Heart left ventricle (tissue), 16 donors: ENCODE results near the gene SCLY. TPM values are rescaled to one million over a fixed set of nuclear protein-coding genes. Genes with fewer than 3 reads are reported as not detected.
"Not testable (repeated sequence)": the region's sequence is repeated elsewhere in the genome, so short reads cannot be mapped to it uniquely, and the experiment has no call there.

Source experiments
- ATAC-seq, 4 donors: fragments of 200-7000 bp; cut with Tn5 transposase; one replicate each; pipeline ENCODE4 v1.9.1; 2020 to 2022; ENCODE audit warnings: moderate library complexity in 4 of 4, mild to moderate bottlenecking in 3 of 4, moderate number of reproducible peaks in 1 of 4
- DNase-seq, 5 donors: peaks; one replicate each; pipeline ENCODE4 v3.0.0-alpha.2; 2020
- H3K27ac ChIP-seq, 12 donors: fragments of 200-600 bp; sonication (generic) in 4 of 12; one replicate each; pipeline versions ENCODE4 v1.5.0 to v1.8.0; 2016 to 2022; ENCODE audit warnings: mild to moderate bottlenecking in 2 of 12
- H3K27me3 ChIP-seq, 9 donors: fragments of 200-600 bp; sonication (generic) in 2 of 9; one replicate each; pipeline versions ENCODE4 v1.5.1 to v1.8.0; 2016 to 2022; ENCODE audit warnings: mild to moderate bottlenecking in 3 of 9
- H3K36me3 ChIP-seq, 9 donors: fragments of 200-600 bp; sonication (generic) in 2 of 9; one replicate each; pipeline versions ENCODE4 v1.5.0 to v1.8.0; 2018 to 2022; ENCODE audit warnings: mild to moderate bottlenecking in 2 of 9
- H3K4me1 ChIP-seq, 12 donors: fragments of 200-600 bp; sonication (generic) in 4 of 12; one replicate each; pipeline versions ENCODE4 v1.5.0 to v1.8.0; 2016 to 2022; ENCODE audit warnings: mild to moderate bottlenecking in 3 of 12
- H3K4me3 ChIP-seq, 12 donors: fragments of 200-600 bp; sonication (generic) in 4 of 12; one replicate each; pipeline versions ENCODE4 v1.5.0 to v1.8.0; 2017 to 2022; ENCODE audit warnings: mild to moderate bottlenecking in 9 of 12, moderate library complexity in 4 of 12
- H3K9me3 ChIP-seq, 12 donors: fragments of 200-600 bp; sonication (generic) in 4 of 12; one replicate each; pipeline versions ENCODE4 v1.5.0 to v1.8.0; 2016 to 2022; ENCODE audit warnings: mild to moderate bottlenecking in 1 of 12
- CTCF ChIP-seq, 12 donors: fragments of 200-600 bp; sonication (generic) in 4 of 12; IDR thresholded peaks; one replicate each; pipeline versions ENCODE4 v1.5.0 to v1.8.0; 2018 to 2022; ENCODE audit warnings: antibody characterized with exemption in 12 of 12, mild to moderate bottlenecking in 5 of 12
- POLR2A ChIP-seq, 2 donors: fragments of 450-650 bp; IDR thresholded peaks; one replicate each; pipeline ENCODE4 v1.6.1; 2017; ENCODE audit warnings: antibody characterized with exemption in 2 of 2, mild to moderate bottlenecking in 2 of 2, moderate library complexity in 2 of 2
- WGBS, 4 donors: extraction: QIAGEN DNeasy Blood & Tissue Kit in 2 of 4; methylation state at CpG; one replicate each; pipeline versions ENCODE4 v1.1.5 to v1.1.7; 2013 to 2018; 5-methylcytosine and 5-hydroxymethylcytosine counted together
- intact Hi-C, 10 donors: fragments of 100-400 bp; cut with DNase I; formaldehyde crosslinking; loops; one replicate each; pipeline versions ENCODE4 v1.11.1 to v1.14.2; 2022
- polyA plus RNA-seq, 2 donors: library from polyadenylated mRNA; stranded (reverse); fragments of 200-250 nt; gene quantifications; one replicate each; pipeline ENCODE4 v1.2.3, GENCODE V29; 2013
- total RNA-seq, 9 donors: library from RNA; depleted of rRNA in 2 of 9; stranded (reverse); fragments of >200 nt in 2 of 9; fragmentation: NEBNext Ultra II Directional in 3 of 9; extraction: Animal tissue kit (Norgen Biotek cat#: 25700) in 3 of 9; gene quantifications; one replicate each; pipeline versions ENCODE4 v1.1.0 to v1.2.4, GENCODE V29; 2016 to 2023
- donor health status: ischemic (EF 13 %, LVEDD 7.1; RV severe dilation, severe dysfunction).
- donor health status: healthy with polysubstance abuse.
- donor health status: DM: no; HTN: yes; CAD: no.
- donor health status: DM: no; HTN: no; CAD: no.
- donor health status: ischemic (EF 25% LVEDD 6.9; RV normal size, moderate dysfunction).
- donor health status: ischemic (EF 25% LVEDD 5.7; RV mildly dilated, moderate dysfunction).
- donor health status: healthy.
- donor health status: DM: yes; HTN: yes; CAD: no.
- donor health status: ischemic (EF 35%, LVEDD 5.7; RV mildly dilated, moderate dysfunction).
- donor health status: nonischemic (EF 11% LVEDD 7.7; RV severe dilation, severe dysfunction).
- donor health status: DM: yes; HTN: yes; CAD: no.
- donor health status: PGD.
- donor health status: ischemic (EF 29% LVEDD 5.4; RV normal size, mild dysfunction).
- donor health status: nonischemic (EF 23%, LVEDD 6.1; RV moderate dilation, normal function).

Gene SCLY
- total and polyA plus RNA-seq, 11 donors, result 6.9 to 21.2 (median 10.6) TPM

DNA sequence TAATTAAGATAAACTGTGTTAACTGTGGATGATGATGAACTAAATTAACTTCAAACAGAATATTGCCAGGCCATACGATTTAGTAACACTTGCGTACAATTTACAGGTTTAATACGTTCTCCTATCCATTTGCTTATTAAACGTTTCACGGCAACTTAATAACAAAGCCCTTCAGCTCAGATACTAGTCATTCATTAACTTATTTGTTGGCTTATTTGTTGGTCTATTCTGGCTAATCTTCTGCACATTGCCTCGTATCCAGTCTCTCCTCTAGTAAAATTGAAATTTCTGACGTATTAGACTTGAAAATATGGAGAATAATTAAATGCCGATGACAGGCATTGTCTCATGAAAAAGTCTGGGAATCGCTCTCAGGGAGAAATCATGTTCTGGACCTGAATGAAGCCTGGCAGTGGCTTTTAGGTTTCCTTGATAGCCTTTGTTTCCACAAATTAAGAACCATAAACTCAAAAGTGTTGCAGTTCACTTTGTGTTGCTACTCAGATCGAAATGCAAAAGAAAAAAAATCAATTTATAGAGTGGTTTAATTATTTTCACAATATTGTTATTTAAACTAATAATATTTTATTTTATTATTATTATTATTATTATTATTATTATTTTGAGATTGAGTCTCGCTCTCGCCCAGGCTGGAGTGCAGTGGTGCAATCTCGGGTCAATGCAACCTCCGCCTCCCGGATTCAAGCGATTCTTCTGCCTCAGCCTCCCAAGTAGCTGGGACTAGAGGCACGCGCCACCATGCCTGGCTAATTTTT lies 4.5 kb downstream of the SCLY start:
- Histone ChIP-seq H3K27ac (no peak overlapping the region), H3K36me3 (peaks cover 0 to 59% (median 45%) of the 10 kb centered on the region in 9 donors), H3K4me3 (no peak overlapping the region), H3K9me3 (no peaks in the 10 kb centered on the region), H3K27me3 (no peaks in the 10 kb centered on the region), H3K4me1 (peaks cover 0 to 11% (median 7%) of the 10 kb centered on the region in 12 donors)
- intact Hi-C loops, result loop anchor here in 2 of 10 donors (10.0 kb wide), 2 partner anchors 100 to 220 kb away; partner anchors contain the start of genes PER2 (in 1 of the 2) and UBE2F (in 1 of the 2)
- ATAC-seq (no peak), DNase-seq (no peak)
- WGBS, 4 donors, result 86 to 89% (median 87%) methylated on average over 18 of the region's 18 CpGs
- no peak for TF ChIP-seq POLR2A (IDR thresholded peaks at IDR 0.05)
- no peak for TF ChIP-seq CTCF (IDR thresholded peaks at IDR 0.05)

GRCh38 chr2:238066218-238066617 lies 5.4 kb downstream of the SCLY start:
- Histone ChIP-seq H3K36me3 (peaks cover 0 to 66% (median 54%) of the 10 kb centered on the region in 9 donors), H3K27ac (no peak overlapping the region), H3K27me3 (no peaks in the 10 kb centered on the region), H3K4me1 (peaks cover 0 to 11% (median 7%) of the 10 kb centered on the region in 12 donors), H3K9me3 (no peaks in the 10 kb centered on the region), H3K4me3 (no peak overlapping the region)
- DNase-seq, result no peak
- no peak for ATAC-seq
- TF ChIP-seq POLR2A (IDR thresholded peaks at IDR 0.05) (no peak), CTCF (IDR thresholded peaks at IDR 0.05) (no peak)
- intact Hi-C loops, result loop anchor here in 2 of 10 donors (10.0 kb wide), 2 partner anchors 101 to 219 kb away; partner anchors contain the start of genes PER2 (in 1 of the 2) and UBE2F (in 1 of the 2)
- 88 to 92% (median 89%) methylated on average over 9 of the region's 9 CpGs for WGBS, 4 donors

- 95 to 97% (median 96%) methylated on average over 7 of the region's 7 CpGs for WGBS, 4 donors
- H3K27ac ChIP-seq, ATAC-seq, H3K27me3 ChIP-seq, H3K4me3 ChIP-seq, H3K9me3 ChIP-seq, H3K4me1 ChIP-seq, DNase-seq: not testable (repeated sequence)
- H3K36me3 ChIP-seq, result peaks cover 0 to 71% (median 58%) of the 10 kb centered on the region in 9 donors
- intact Hi-C loops, result loop anchor here in 2 of 10 donors (10.0 kb wide), 2 partner anchors 102 to 218 kb away; partner anchors contain the start of genes PER2 (in 1 of the 2) and UBE2F (in 1 of the 2)
Observed at GRCh38 chr2:238066718-238067117, 5.9 kb downstream of the SCLY start.

- intact Hi-C loops, result loop anchor here in 2 of 10 donors (10.0 kb wide), 2 partner anchors 103 to 217 kb away; partner anchors contain the start of genes PER2 (in 1 of the 2) and UBE2F (in 1 of the 2)
- WGBS, 4 donors, result 92 to 95% (median 93%) methylated on average over 7 of the region's 7 CpGs
- Histone ChIP-seq H3K27me3 (no peaks in the 10 kb centered on the region), H3K4me1 (peaks cover 0 to 3% (median 0%) of the 10 kb centered on the region in 12 donors), H3K27ac (no peak overlapping the region), H3K9me3 (peaks cover 0 to 13% (median 0%) of the 10 kb centered on the region in 12 donors), H3K36me3 (peaks cover 0 to 77% (median 64%) of the 10 kb centered on the region in 9 donors), H3K4me3 (no peak overlapping the region)
- DNase-seq (no peak), ATAC-seq (no peak)
- no peak for TF ChIP-seq POLR2A (IDR thresholded peaks at IDR 0.05)
- TF ChIP-seq CTCF (IDR thresholded peaks at IDR 0.05), result no peak
Observed at GRCh38 chr2:238067939-238068338, 7.1 kb downstream of the SCLY start.
